Activated B cell treated with CpG ODN at 0.5 μM for 24 hours (primary cell): ENCODE measurements around the gene NHERF2. TPM values are rescaled to one million over a fixed set of nuclear protein-coding genes. Genes with fewer than 3 reads are reported as not detected.
"Not testable (repeated sequence)": the region's sequence is repeated elsewhere in the genome, so short reads cannot be mapped to it uniquely, and the experiment has no call there.

Experiments used
- ATAC-seq: fragments of 200-7000 bp; cut with Tn5 transposase; one replicate; pipeline ENCODE4 v1.10.0; 2021; ENCODE audit warnings: low read depth, mild to moderate bottlenecking, moderate library complexity
- CTCF ChIA-PET: fragments of 350-600 bp; sonication (Branson Sonifier 250); formaldehyde crosslinking; loops from one replicate; lab custom pipeline; 2021; ENCODE audit warnings: antibody characterized with exemption; lab: Charles Lee
- POLR2A ChIA-PET: fragments of 350-600 bp; sonication (Branson Sonifier 250); formaldehyde crosslinking; loops from one replicate; lab custom pipeline; 2021; ENCODE audit warnings: antibody characterized with exemption; lab: Charles Lee
- DNase-seq: peaks from one replicate; pipeline ENCODE4 v3.0.0; 2022
- H3K27ac Mint-ChIP-seq: one replicate; pipeline ENCODE4 v1.8.0; 2020; ENCODE audit warnings: mixed read lengths
- H3K27me3 Mint-ChIP-seq: one replicate; pipeline ENCODE4 v1.8.0; 2021; ENCODE audit warnings: mixed read lengths
- H3K36me3 Mint-ChIP-seq: one replicate; pipeline ENCODE4 v1.8.0; 2021; ENCODE audit warnings: low read depth, mixed read lengths
- H3K4me1 Mint-ChIP-seq: one replicate; pipeline ENCODE4 v1.8.0; 2021; ENCODE audit warnings: mixed read lengths
- H3K4me3 Mint-ChIP-seq: one replicate; pipeline ENCODE4 v1.8.0; 2020; ENCODE audit warnings: mild to moderate bottlenecking, mixed read lengths
- H3K9me3 Mint-ChIP-seq: one replicate; pipeline ENCODE4 v1.8.0; 2020; ENCODE audit warnings: mixed read lengths
- intact Hi-C: fragments of 100-400 bp; cut with micrococcal nuclease; formaldehyde crosslinking; loops from one replicate; pipeline ENCODE4 v1.15.1; 2024
- total RNA-seq: library from RNA; stranded (reverse); gene quantifications from 2 replicates; pipeline ENCODE4 v1.2.3, GENCODE V29; 2022
- TF ChIP-seq, protein P1 (sequence below): fragments of 200-600 bp; IDR thresholded peaks from one replicate; pipeline ENCODE4 v1.8.0; 2022; ENCODE audit warnings: antibody characterized with exemption, mild to moderate bottlenecking

NHERF2 gene
- total RNA-seq, 1 donor from 2014 or later, result 0.93 TPM

- DNase-seq, result no peak
- intact Hi-C loops, result no loop called here
- Mint-ChIP-seq H3K36me3 (no peaks in the 10 kb centered on the region), H3K27me3 (peaks cover 6% of the 10 kb centered on the region), H3K4me1 (peaks cover 2% of the 10 kb centered on the region), H3K27ac (no peak overlapping the region), H3K9me3 (no peaks in the 10 kb centered on the region), H3K4me3 (no peak overlapping the region)
- TF ChIP-seq, protein P1, sequence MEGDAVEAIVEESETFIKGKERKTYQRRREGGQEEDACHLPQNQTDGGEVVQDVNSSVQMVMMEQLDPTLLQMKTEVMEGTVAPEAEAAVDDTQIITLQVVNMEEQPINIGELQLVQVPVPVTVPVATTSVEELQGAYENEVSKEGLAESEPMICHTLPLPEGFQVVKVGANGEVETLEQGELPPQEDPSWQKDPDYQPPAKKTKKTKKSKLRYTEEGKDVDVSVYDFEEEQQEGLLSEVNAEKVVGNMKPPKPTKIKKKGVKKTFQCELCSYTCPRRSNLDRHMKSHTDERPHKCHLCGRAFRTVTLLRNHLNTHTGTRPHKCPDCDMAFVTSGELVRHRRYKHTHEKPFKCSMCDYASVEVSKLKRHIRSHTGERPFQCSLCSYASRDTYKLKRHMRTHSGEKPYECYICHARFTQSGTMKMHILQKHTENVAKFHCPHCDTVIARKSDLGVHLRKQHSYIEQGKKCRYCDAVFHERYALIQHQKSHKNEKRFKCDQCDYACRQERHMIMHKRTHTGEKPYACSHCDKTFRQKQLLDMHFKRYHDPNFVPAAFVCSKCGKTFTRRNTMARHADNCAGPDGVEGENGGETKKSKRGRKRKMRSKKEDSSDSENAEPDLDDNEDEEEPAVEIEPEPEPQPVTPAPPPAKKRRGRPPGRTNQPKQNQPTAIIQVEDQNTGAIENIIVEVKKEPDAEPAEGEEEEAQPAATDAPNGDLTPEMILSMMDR, result no peak
- POLR2A ChIA-PET, result interaction anchor here (0.5 to 1.5 kb wide), 3 partner anchors 14 to 301 kb away, joined by 3 to 4 read pairs (median 3); partner anchors contain the start of genes NTHL1, TRAF7 and TSC2
- peak; percentile 45 for ATAC-seq
- CTCF ChIA-PET, result no interaction called here
These were observed 6.6 kb downstream of the NHERF2 start for GRCh38 chr16:2033057-2033908.

GRCh38 chr16:2033909-2034695 is 7.4 kb downstream of the NHERF2 start:
- DNase-seq, H3K27ac Mint-ChIP-seq, H3K27me3 Mint-ChIP-seq, POLR2A ChIA-PET, H3K4me3 Mint-ChIP-seq, intact Hi-C loops, H3K9me3 Mint-ChIP-seq, H3K4me1 Mint-ChIP-seq, ATAC-seq, CTCF ChIA-PET, H3K36me3 Mint-ChIP-seq: not testable (repeated sequence)

- peaks cover 2% of the 10 kb centered on the region for H3K4me1 Mint-ChIP-seq
- ChIA-PET CTCF (no interaction called here), POLR2A (no interaction called here)
- no peaks in the 10 kb centered on the region for H3K36me3 Mint-ChIP-seq
- H3K9me3 Mint-ChIP-seq, result no peaks in the 10 kb centered on the region
- DNase-seq (no peak), ATAC-seq (no peak)
- TF ChIP-seq, protein P1, result no peak
- H3K27ac Mint-ChIP-seq, result no peak overlapping the region
- intact Hi-C loops, result no loop called here
- peaks cover 6% of the 10 kb centered on the region for H3K27me3 Mint-ChIP-seq
- H3K4me3 Mint-ChIP-seq, result no peak overlapping the region
These were observed 8.2 kb downstream of the NHERF2 start for GRCh38 chr16:2034696-2035430.

DNA sequence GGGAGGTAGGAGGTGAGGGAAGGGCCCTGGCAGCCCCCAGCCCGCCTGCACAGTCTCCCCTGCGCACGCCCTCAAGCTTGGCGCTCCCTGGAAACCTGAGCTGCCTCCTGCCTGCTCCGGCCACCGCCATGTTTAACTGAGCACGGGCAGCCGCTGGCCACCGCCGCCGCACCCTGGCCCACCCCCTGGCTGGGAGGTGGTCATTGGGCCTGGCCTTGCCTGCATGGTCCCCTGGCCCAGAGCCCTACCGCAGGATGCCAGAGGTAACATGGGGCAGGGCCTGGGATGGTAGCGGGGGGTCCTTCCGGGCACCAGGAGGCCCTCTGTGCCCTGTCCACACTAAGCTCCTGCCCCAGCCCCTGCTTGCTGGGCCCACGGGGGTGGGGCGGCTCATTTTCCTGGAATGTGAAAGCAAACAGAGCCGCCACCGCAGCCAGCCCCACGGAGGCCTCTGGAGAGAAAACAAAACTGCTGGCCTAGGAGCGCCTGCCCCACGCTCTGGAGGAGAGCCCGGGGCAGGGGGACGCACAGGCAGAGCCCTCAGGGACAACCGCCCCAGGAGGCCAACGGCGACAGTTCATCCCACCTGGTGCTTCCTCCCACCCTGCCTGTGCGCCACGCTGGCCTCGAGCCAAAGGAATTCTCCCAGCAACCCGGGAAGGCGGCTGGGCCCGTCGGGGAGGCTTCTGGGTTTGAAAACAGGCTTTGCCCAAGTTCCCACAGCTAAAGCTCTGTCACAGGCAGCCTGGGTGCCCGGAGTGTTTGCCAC is 8.9 kb downstream of the NHERF2 start:
- ChIA-PET POLR2A (interaction anchor here (0.6 kb wide), 1 partner anchor 1100 kb away, joined by 5 read pairs; no protein-coding TSS in a partner anchor), CTCF (no interaction called here)
- intact Hi-C loops, result no loop called here
- H3K4me3 Mint-ChIP-seq, result no peak overlapping the region
- DNase-seq (no peak), ATAC-seq (no peak)
- H3K9me3 Mint-ChIP-seq, result no peaks in the 10 kb centered on the region
- no peak overlapping the region for H3K27ac Mint-ChIP-seq
- TF ChIP-seq, protein P1, result no peak
- H3K36me3 Mint-ChIP-seq, result no peaks in the 10 kb centered on the region
- H3K4me1 Mint-ChIP-seq, result peaks cover 2% of the 10 kb centered on the region
- peaks cover 6% of the 10 kb centered on the region for H3K27me3 Mint-ChIP-seq
